Measurements from ENCODE around the gene ESRRA. TPM values are rescaled to one million over a fixed set of nuclear protein-coding genes. Genes with fewer than 3 reads are reported as not detected.

Gene ESRRA
- total and polyA plus RNA-seq, 9 of the 15 experiments (the other 6 are each of a cell fraction or from before 2014, with no cell fraction given) = 0.27 to 89.7 (median 23.7) TPM

- no peak for TF ChIP-seq SIN3A (IDR thresholded peaks at IDR 0.05; ENCODE audit: borderline replicate concordance in 2 of 2, control insufficient read depth in 1 of 2, low read depth in 2 of 2, low read length in 2 of 2)
- peak; percentile 26 for TF ChIP-seq SUPT5H (IDR thresholded peaks at IDR 0.05)
- TF ChIP-seq ZNF778 (CRISPR knock-in tag; IDR thresholded peaks at IDR 0.05) = no peak
- no peak for TF ChIP-seq MECOM (CRISPR knock-in tag; IDR thresholded peaks at IDR 0.05)
- no peak for TF ChIP-seq HEY1 (CRISPR knock-in tag; IDR thresholded peaks at IDR 0.05; ENCODE audit: borderline replicate concordance)
- no peak for TF ChIP-seq GTF2A2 (tag; IDR thresholded peaks at IDR 0.05)
- no peak for TF ChIP-seq ZNF23 (CRISPR knock-in tag; IDR thresholded peaks at IDR 0.05)
- TF ChIP-seq PHTF2 (CRISPR knock-in tag; IDR thresholded peaks at IDR 0.05) = no peak
- no peak for TF ChIP-seq SRSF9 (IDR thresholded peaks at IDR 0.05; ENCODE audit: borderline replicate concordance, low read depth, low read length)
- TF ChIP-seq CTCF (IDR thresholded peaks at IDR 0.05 in 2 of 3, conservative IDR thresholded peaks at IDR 0.05 in 1 of 3; ENCODE audit: insufficient read depth in 2 of 3, low read depth in 1 of 3, low read length in 3 of 3) = no peak
- no peak for TF ChIP-seq POU5F1 (IDR thresholded peaks at IDR 0.05; ENCODE audit: borderline replicate concordance, low read depth, low read length, partially characterized antibody)
- TF ChIP-seq CBX2 (IDR thresholded peaks at IDR 0.05; ENCODE audit: insufficient read depth, low read length, poor library complexity, severe bottlenecking) = no peak
- TF ChIP-seq ELK3 (CRISPR knock-in tag; IDR thresholded peaks at IDR 0.05) = no peak
- TF ChIP-seq, protein P1, sequence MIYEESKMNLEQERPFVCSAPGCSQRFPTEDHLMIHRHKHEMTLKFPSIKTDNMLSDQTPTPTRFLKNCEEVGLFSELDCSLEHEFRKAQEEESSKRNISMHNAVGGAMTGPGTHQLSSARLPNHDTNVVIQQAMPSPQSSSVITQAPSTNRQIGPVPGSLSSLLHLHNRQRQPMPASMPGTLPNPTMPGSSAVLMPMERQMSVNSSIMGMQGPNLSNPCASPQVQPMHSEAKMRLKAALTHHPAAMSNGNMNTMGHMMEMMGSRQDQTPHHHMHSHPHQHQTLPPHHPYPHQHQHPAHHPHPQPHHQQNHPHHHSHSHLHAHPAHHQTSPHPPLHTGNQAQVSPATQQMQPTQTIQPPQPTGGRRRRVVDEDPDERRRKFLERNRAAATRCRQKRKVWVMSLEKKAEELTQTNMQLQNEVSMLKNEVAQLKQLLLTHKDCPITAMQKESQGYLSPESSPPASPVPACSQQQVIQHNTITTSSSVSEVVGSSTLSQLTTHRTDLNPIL (CRISPR knock-in tag; IDR thresholded peaks at IDR 0.05) = no peak
- no peak for TF ChIP-seq CHD4 (IDR thresholded peaks at IDR 0.05; ENCODE audit: insufficient read depth, insufficient replicate concordance, low read depth, low read length, poor library complexity, severe bottlenecking)
- TF ChIP-seq SMAD3 (CRISPR knock-in tag; conservative IDR thresholded peaks at IDR 0.05) = no peak
- no peak for TF ChIP-seq RFX5 (IDR thresholded peaks at IDR 0.05; ENCODE audit: low read depth, low read length)
- no peak for TF ChIP-seq HCFC1 (IDR thresholded peaks at IDR 0.05; ENCODE audit: low read depth, low read length)
- no peak for TF ChIP-seq PPARD (CRISPR knock-in tag; IDR thresholded peaks at IDR 0.05)
- TF ChIP-seq PATZ1 (CRISPR knock-in tag; IDR thresholded peaks at IDR 0.05; ENCODE audit: borderline replicate concordance) = no peak
These were observed 52.7 kb downstream of the ESRRA start (continued) for GRCh38 chr11:64357904-64358535.
